GM12864 (cell line): ENCODE results near the gene CHD5.

Experiments used
- DNase-seq: peaks from one replicate; pipeline ENCODE4 v3.0.0-alpha.2; 2011; ENCODE audit warnings: low read depth
- H3K4me3 ChIP-seq: 2 replicates; pipeline ENCODE4 v1.5.1; 2011; ENCODE audit warnings: mild to moderate bottlenecking, low read depth, low read length, control low read depth
- TF ChIP-seq, protein P1 (sequence below): IDR thresholded peaks from 2 replicates; pipeline ENCODE4 v1.5.1; 2011; ENCODE audit warnings: low read depth, mild to moderate bottlenecking, moderate library complexity, low read length, control low read depth, inconsistent platforms; ENCODE audit errors: missing control alignments

Gene CHD5

DNA sequence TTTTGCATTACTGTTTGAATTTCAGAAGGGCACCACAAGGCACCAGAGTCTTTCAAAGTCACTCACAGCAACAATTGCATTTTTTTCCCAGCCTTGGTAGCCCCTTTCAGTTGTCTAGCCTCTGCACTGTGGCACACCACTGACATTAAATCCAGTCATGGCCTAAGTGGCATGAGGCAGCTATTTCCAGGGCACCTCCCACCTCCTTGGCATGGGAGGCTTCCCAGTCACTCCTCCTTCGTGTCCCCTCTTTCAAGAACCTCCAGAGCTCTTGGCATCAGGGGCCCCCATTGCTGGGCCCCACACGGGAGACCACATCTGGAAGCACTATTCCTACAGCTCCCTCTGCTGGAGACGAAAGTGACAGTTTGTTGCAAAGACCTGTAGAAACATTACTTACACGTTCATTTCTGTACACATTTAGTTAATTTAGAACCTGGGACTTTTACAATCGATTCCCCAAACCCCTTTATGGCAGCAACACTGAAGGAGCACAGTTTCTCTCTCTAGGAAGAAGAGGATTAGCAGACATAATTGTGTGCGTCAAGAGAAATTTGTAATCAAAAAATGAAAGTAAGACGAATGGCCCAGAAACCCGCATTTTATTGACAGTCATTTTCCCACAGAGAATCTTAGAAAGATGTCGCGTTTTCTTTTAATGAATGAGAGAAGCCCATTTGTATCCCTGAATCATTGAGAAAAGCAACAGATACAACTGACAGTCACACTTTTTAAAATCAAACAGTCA lies 5.7 kb upstream of the CHD5 start:
- no peak for DNase-seq
- TF ChIP-seq, protein P1, sequence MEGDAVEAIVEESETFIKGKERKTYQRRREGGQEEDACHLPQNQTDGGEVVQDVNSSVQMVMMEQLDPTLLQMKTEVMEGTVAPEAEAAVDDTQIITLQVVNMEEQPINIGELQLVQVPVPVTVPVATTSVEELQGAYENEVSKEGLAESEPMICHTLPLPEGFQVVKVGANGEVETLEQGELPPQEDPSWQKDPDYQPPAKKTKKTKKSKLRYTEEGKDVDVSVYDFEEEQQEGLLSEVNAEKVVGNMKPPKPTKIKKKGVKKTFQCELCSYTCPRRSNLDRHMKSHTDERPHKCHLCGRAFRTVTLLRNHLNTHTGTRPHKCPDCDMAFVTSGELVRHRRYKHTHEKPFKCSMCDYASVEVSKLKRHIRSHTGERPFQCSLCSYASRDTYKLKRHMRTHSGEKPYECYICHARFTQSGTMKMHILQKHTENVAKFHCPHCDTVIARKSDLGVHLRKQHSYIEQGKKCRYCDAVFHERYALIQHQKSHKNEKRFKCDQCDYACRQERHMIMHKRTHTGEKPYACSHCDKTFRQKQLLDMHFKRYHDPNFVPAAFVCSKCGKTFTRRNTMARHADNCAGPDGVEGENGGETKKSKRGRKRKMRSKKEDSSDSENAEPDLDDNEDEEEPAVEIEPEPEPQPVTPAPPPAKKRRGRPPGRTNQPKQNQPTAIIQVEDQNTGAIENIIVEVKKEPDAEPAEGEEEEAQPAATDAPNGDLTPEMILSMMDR, result peak; percentile 50
- no peak overlapping the region for H3K4me3 ChIP-seq

DNA sequence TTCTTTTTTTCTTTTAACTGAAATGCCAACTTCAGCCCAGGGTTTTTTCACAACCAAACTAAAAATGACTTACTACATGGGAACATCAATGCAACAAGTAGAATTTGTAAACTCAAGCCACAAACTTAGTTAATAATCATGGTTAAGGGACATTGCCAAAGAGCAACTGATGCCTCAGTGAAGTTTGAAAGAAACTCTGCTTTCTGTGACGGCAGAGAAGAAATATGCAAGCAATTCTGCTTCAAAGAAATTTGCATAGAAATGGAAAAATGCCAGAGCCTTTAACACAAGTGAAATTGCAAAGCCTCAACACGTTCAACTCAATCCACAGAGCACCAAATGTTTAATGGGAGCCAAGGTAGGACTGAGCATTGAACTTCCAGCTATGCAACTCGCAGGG lies 5.0 kb upstream of the CHD5 start:
- H3K4me3 ChIP-seq, result no peak overlapping the region
- DNase-seq, result no peak
- TF ChIP-seq, protein P1, result no peak

DNA sequence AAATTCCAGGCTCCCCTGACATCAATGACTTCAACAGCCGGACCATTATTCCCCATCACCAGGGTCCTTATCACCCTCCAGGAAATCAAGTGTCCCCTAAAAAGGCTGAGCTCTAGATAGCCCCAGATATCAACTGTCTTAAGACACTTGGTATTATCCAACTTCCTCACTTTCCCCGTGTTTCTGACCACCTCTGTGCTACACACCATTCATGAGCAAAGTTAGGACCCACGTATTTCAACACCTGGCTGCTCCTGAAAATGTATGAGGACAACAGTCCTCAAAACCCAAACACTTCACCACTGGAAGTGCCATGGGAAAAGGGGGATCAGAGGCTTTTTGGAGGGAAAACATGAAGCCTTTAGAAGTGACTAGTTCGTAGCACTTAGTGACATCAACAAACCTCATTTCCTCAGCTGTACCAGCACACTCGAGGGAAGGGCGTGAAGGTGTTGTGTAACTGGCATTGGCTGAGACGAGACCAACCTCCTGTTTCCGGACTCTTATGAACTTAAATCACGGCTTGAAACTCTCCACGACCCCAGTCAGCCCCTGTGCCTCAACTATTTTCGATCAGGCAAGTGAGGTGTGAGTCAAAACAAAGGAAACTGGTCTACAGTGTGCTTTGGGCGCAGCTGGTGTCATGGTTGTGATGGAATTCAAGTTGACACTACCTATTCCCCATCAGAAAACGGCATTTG lies 4.1 kb upstream of the CHD5 start:
- H3K4me3 ChIP-seq, result no peak overlapping the region
- TF ChIP-seq, protein P1, result no peak
- DNase-seq, result no peak

DNA sequence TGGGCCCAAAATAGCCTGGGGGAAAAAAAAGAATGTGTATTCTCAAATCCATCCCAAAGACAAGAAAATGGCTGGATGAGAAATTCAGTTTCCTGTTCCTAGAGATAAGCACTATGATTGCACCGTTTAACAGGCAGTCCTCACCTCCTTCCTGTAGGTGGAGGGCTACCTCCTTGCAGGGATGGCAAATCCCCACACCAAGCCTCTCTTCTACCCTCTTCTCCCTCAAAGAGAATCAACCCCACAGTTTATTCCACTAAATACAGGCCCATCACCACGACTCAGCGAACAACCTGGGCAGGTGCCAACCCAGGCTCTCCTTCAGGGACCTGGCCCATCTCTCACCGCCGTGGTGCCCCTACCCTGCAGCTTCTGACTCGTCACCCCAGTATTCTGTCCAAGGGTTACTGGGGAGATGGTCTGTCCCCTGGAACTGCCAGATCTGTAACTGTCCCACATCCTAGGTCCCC lies 3.4 kb upstream of the CHD5 start:
- no peak overlapping the region for H3K4me3 ChIP-seq
- TF ChIP-seq, protein P1, result no peak
- no peak for DNase-seq

DNA sequence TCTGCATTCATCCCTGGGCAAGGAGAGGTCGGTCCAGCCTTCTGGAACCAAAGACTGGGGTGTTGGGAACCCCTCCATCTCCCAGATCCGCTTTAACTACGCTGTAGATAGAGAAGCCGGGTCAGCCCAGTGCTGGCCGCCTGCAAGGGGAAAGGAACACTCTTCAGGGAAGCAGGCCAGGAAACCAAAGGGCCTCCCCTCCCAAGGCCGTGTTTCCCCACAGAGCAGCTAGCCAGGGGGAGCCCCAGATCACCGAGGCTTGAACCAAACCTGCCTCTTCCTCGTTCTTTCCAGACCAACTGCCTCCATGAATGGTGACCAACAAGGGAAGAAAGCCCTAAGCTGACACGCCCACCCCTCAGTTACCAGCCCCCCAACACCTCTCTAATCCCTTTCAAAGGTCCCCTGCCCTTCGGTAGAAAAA lies 1.2 kb upstream of the CHD5 start:
- TF ChIP-seq, protein P1, result no peak
- no peak overlapping the region for H3K4me3 ChIP-seq
- no peak for DNase-seq

DNA sequence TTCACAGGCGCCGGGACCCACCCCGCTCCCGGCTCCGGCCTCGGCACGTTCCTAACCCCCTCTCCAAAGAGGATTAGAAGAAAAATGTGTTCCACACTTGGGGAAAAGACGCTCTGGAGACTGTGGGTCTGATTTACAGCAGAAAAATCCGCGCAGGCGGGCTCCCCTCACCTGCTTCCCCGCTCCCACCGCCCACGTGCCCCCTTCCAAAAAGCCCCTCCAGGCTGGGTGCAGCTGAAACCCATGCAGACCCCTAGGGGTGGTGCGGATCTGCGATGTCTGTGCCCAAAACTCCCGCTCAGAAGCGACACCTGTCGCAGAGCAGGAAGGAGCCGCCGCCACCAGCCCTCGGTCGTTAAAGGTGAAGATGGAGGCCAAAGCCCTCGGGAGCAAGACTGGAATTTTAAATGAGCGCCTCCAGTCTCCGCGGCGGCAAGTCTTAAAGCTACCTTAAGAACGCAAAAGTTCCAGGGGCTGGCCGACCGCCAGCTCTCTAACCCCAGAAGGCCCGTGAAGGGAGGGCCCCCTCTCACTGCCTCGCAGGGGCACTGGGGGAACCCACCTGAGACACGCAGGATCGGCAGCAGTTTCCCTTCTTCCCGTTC lies 688 bp upstream of the CHD5 start:
- H3K4me3 ChIP-seq, result no peak overlapping the region
- TF ChIP-seq, protein P1, result no peak
- DNase-seq, result no peak
